ENCODE data around the gene NECAB2.

Gene NECAB2

DNA sequence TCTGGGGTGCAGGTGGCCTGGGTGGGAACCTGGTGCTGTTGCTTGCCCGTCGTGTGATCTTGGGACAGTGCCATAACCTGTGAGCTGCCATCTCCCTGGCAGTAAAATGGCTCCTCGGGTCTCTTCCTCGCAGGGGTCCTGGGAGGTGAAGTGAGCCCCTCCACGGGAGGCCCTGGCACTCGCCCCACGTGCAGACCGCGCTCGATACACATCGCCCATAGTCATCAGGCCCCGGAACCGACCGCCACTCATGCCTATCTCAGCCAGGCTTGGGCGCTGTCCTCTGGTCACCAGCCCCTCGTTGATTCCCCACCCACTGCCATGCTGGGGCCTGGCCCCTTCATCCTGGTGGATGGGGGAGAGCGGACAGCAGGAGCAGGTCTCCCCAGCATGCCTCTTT lies 36.5 kb upstream of the NECAB2 start:
- H3K4me1 ChIP-seq (ENCODE audit: control insufficient read depth, insufficient read depth, low read length) = no peaks in the 10 kb centered on the region
- no peak overlapping the region for H3K27ac ChIP-seq (ENCODE audit: low read depth, low read length)
- H3K9ac ChIP-seq (ENCODE audit: low read length) = no peak overlapping the region
- no peak overlapping the region for H3K4me3 ChIP-seq (ENCODE audit: low read length)
- H3K36me3 ChIP-seq (ENCODE audit: control insufficient read depth, insufficient read depth, low read length) = no peaks in the 10 kb centered on the region
- no peaks in the 10 kb centered on the region for H3K27me3 ChIP-seq (ENCODE audit: control insufficient read depth, insufficient read depth, low read length)

DNA sequence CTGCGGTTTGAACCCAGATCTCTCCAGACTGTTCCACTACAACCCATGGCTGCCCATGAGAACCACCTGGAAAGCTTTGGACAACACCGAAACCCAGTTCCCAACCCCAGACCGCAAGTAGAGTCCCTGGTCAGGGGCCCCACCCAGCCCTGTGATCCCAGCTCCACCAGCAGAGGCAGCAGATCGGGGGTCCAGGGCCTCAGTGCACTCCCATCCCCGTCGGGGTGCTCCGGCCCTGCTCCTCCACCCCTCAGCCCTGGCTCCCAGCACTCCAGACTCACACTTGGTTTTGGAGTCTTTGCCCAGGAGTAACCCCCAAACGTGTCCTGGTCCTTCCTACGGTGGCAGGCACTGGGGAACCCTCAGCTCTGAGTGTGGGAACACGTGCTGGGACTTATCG lies 35.7 kb upstream of the NECAB2 start:
- no peak overlapping the region for H3K27ac ChIP-seq (ENCODE audit: low read depth, low read length)

DNA sequence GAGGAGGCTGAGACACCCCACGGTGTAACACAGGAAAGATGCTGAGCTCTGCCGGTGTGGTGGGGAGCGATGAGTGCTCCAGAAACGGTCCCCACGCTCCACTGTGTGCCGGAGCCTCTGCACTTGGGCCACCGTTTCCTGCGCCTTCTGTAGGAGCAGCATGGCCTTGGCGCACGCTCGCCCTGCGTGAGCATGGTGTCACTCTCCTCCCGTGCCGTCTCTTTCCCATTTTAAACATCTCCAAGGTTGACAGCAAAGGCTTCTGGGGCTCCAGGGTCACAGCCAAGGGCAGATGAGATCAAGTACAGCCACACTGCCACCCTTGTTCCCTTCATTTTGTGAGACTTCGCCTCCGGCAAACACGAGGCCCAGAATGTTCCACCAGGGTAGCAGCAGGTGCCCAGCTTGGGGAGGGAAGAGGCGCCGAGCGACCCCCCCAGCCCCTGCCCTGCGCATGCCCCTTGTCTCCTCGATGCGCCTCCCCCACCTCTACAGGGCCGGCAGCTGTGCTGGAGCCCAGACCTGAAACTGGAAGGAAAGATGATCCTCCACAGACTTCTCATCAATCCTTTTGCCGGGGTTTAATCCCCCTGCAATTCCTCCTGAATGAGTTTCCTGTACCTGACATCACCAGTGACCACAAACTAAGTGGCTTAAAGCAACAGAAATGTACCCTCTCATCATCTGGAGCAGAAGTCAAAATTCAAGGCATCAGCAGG lies 34.9 kb upstream of the NECAB2 start:
- Histone ChIP-seq H3K27ac (ENCODE audit: low read depth, low read length) (no peak overlapping the region), H3K9ac (ENCODE audit: low read length) (no peak overlapping the region), H3K36me3 (ENCODE audit: control insufficient read depth, insufficient read depth, low read length) (no peaks in the 10 kb centered on the region)

More for the DNA sequence above, 35.7 kb upstream of the NECAB2 start:
- Histone ChIP-seq H3K4me1 (ENCODE audit: control insufficient read depth, insufficient read depth, low read length) (no peaks in the 10 kb centered on the region), H3K4me3 (ENCODE audit: low read length) (no peak overlapping the region), H3K9ac (ENCODE audit: low read length) (no peak overlapping the region), H3K36me3 (ENCODE audit: control insufficient read depth, insufficient read depth, low read length) (no peaks in the 10 kb centered on the region), H3K27me3 (ENCODE audit: control insufficient read depth, insufficient read depth, low read length) (no peaks in the 10 kb centered on the region)

DNA sequence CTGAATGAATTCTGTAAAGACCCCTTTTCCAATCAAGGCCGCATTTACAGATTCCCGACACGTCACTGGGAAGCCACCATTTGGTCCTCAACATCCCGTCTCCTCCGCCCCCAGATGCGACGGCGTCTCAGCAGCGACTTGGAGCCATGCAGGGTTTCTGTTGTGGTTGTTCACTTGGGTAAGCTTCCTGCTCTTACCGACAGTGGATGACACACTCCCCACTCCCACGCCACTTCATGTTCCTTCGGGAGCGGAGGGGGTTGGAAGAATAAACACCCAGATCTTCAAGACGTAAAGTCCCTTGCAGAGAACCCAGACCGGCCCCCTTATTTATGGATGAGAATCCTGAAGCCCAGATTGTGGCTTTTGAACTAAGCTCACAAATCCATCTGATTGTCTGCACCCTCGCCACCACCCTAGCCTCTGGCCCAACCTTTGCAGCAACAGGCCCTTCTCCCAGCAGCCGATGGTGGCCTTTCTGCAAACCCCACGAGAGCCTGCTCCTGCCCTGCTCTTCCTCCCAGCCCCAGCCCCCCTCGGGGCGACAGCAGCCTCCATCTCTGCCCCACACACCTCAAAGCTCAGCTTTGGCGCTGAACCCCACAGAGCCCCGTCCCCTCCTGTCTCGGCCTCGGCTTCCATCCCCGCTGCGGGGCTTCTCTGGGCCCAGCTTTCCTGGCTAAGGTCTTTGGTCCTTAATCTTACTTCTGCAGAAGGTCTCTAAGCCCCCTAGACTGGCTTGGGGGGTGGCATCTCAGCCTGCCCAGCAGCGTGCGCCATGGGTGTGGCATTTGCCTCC lies 34.0 kb upstream of the NECAB2 start:
- Histone ChIP-seq H3K27ac (ENCODE audit: low read depth, low read length) (no peak overlapping the region), H3K9ac (ENCODE audit: low read length) (no peak overlapping the region), H3K4me3 (ENCODE audit: low read length) (no peak overlapping the region), H3K27me3 (ENCODE audit: control insufficient read depth, insufficient read depth, low read length) (no peaks in the 10 kb centered on the region), H3K36me3 (ENCODE audit: control insufficient read depth, insufficient read depth, low read length) (no peaks in the 10 kb centered on the region), H3K4me1 (ENCODE audit: control insufficient read depth, insufficient read depth, low read length) (no peaks in the 10 kb centered on the region)

More for the DNA sequence above, 34.9 kb upstream of the NECAB2 start:
- no peaks in the 10 kb centered on the region for H3K4me1 ChIP-seq (ENCODE audit: control insufficient read depth, insufficient read depth, low read length)
- H3K4me3 ChIP-seq (ENCODE audit: low read length) = no peak overlapping the region
- no peaks in the 10 kb centered on the region for H3K27me3 ChIP-seq (ENCODE audit: control insufficient read depth, insufficient read depth, low read length)

DNA sequence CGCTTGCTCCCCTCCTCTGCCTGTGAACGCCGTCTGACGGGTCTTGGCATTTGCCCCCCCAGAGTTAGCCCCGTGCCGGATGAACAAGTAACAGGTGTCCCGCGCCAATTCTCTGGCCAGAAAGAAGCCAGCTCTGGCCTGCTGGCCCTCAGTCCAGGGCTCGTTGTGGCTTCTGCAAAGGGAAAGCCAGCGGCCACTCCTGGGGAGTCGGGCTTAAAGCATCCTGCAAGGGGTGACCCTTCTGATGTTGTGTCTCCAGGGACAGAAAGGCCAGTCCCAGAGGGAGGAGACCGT lies 33.4 kb upstream of the NECAB2 start:
- Histone ChIP-seq H3K36me3 (ENCODE audit: control insufficient read depth, insufficient read depth, low read length) (no peaks in the 10 kb centered on the region), H3K27ac (ENCODE audit: low read depth, low read length) (no peak overlapping the region), H3K4me3 (ENCODE audit: low read length) (no peak overlapping the region), H3K4me1 (ENCODE audit: control insufficient read depth, insufficient read depth, low read length) (no peaks in the 10 kb centered on the region), H3K9ac (ENCODE audit: low read length) (no peak overlapping the region), H3K27me3 (ENCODE audit: control insufficient read depth, insufficient read depth, low read length) (no peaks in the 10 kb centered on the region)

DNA sequence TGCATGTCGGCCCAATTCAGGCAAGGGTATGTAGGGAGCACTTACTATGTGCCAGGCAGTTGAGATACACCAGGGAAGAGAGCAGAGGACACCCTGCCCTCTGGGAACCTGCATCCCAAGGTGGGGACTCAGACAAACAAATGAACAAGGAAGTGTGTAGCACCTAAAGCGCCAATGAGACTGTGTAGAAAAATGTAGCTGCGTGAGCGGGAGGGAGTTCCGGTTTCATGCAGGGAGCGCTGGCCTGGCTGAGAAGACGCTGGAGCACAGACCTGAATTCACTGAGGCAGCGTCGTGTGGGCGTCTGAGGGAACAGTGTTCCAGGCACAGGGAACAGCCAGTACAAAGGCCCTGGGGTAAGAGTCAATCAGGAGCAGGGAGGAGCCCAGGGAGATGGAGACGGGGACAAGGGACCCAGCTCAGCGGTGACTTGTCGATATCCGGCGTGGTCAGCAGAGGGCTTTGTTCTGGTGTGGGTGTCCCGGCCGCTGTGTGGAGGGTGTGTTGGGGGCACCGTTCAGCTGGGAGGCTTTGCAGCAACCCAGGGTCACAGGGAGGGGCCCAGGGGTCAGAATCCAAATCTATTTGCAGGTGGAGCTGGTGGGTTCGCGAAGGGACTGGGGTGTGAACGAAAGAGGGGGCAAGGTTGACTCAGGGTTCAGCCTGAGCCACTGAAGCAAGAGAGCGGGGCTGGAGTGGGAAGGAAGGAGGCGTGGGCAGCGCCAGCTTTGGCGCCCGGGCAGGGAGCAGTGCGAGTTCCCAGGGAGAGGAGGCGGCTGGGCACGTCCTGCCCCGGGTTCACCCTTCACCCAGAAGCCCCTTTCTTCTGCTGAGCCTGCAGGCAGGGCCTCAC lies 32.8 kb upstream of the NECAB2 start:
- H3K27me3 ChIP-seq (ENCODE audit: control insufficient read depth, insufficient read depth, low read length) = no peaks in the 10 kb centered on the region
- no peak overlapping the region for H3K4me3 ChIP-seq (ENCODE audit: low read length)
- no peaks in the 10 kb centered on the region for H3K36me3 ChIP-seq (ENCODE audit: control insufficient read depth, insufficient read depth, low read length)
- H3K4me1 ChIP-seq (ENCODE audit: control insufficient read depth, insufficient read depth, low read length) = no peaks in the 10 kb centered on the region
- no peak overlapping the region for H3K27ac ChIP-seq (ENCODE audit: low read depth, low read length)
- H3K9ac ChIP-seq (ENCODE audit: low read length) = no peak overlapping the region

DNA sequence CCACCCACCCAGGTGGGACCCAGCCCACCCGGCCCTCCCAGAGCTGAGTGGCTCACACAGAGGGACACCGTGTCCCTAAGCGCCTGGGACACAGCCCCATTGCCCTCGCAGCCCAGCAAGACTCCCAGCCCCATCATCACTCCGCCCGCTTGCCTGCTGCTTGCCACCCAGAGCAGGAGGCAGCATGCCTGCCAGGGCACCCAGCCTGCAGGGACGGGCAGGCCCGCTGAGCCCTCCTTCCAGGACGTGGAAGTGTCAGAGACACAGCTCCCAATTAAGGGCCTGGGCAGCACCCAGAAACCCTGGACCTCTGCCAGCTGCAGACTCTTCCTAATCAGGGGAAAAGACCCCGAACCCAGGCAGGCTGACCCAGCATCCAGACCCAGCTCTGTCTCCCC lies 32.2 kb upstream of the NECAB2 start:
- Histone ChIP-seq H3K27me3 (ENCODE audit: control insufficient read depth, insufficient read depth, low read length) (no peaks in the 10 kb centered on the region), H3K36me3 (ENCODE audit: control insufficient read depth, insufficient read depth, low read length) (no peaks in the 10 kb centered on the region), H3K9ac (ENCODE audit: low read length) (no peak overlapping the region), H3K4me1 (ENCODE audit: control insufficient read depth, insufficient read depth, low read length) (no peaks in the 10 kb centered on the region), H3K27ac (ENCODE audit: low read depth, low read length) (no peak overlapping the region), H3K4me3 (ENCODE audit: low read length) (no peak overlapping the region)

DNA sequence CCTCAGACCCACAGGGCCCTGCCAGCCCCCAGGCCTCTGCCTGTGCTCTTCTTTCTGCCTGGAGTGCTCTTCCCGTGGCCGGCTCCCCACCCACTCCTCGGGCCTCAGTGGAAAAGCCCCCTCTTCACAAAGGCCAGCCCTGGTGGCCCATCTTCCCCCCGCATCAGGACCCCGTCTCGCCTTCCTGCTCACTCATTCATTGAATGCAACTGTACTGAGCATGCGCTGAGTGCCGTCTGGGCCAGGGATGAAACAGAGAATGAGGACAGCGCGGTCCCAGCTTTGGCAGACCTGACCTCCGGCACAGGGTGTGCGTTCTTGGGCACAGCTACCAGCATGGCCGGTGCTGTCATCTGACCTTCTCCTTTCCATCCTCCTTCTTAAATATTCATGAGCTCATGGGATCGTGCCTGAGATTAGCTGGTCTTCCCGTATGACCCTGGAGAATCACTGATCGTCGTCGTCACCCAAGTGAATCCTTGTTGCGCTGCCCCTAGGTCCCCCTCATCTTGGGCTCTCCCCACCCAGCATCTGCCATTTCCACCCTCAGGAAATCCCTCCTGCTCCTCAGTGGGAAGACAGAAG lies 31.4 kb upstream of the NECAB2 start:
- H3K36me3 ChIP-seq (ENCODE audit: control insufficient read depth, insufficient read depth, low read length) = no peaks in the 10 kb centered on the region
- H3K4me1 ChIP-seq (ENCODE audit: control insufficient read depth, insufficient read depth, low read length) = no peaks in the 10 kb centered on the region
- H3K9ac ChIP-seq (ENCODE audit: low read length) = no peak overlapping the region
- H3K4me3 ChIP-seq (ENCODE audit: low read length) = no peak overlapping the region
- H3K27me3 ChIP-seq (ENCODE audit: control insufficient read depth, insufficient read depth, low read length) = no peaks in the 10 kb centered on the region
- no peak overlapping the region for H3K27ac ChIP-seq (ENCODE audit: low read depth, low read length)

DNA sequence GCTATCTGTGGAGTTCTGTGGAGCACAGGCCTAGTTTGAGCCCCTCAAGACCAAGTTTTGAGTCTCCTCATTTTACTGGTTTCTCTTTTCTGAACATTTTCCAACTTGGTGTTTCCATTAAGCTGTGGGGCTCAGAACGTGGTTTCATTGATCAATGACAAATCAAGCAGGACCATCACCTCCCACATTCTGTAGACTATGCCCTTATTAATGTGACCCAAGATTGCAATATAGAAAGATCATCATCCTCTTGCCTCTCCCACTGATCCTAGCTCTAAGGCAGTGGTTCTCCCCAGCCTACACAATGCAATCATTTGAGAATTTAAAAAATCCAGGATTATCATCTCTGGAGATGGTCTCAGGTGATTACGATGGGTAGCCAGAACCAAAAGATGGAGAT lies 30.8 kb upstream of the NECAB2 start:
- Histone ChIP-seq H3K27me3 (ENCODE audit: control insufficient read depth, insufficient read depth, low read length) (no peaks in the 10 kb centered on the region), H3K36me3 (ENCODE audit: control insufficient read depth, insufficient read depth, low read length) (no peaks in the 10 kb centered on the region), H3K4me3 (ENCODE audit: low read length) (no peak overlapping the region), H3K4me1 (ENCODE audit: control insufficient read depth, insufficient read depth, low read length) (no peaks in the 10 kb centered on the region), H3K9ac (ENCODE audit: low read length) (no peak overlapping the region), H3K27ac (ENCODE audit: low read depth, low read length) (no peak overlapping the region)

DNA sequence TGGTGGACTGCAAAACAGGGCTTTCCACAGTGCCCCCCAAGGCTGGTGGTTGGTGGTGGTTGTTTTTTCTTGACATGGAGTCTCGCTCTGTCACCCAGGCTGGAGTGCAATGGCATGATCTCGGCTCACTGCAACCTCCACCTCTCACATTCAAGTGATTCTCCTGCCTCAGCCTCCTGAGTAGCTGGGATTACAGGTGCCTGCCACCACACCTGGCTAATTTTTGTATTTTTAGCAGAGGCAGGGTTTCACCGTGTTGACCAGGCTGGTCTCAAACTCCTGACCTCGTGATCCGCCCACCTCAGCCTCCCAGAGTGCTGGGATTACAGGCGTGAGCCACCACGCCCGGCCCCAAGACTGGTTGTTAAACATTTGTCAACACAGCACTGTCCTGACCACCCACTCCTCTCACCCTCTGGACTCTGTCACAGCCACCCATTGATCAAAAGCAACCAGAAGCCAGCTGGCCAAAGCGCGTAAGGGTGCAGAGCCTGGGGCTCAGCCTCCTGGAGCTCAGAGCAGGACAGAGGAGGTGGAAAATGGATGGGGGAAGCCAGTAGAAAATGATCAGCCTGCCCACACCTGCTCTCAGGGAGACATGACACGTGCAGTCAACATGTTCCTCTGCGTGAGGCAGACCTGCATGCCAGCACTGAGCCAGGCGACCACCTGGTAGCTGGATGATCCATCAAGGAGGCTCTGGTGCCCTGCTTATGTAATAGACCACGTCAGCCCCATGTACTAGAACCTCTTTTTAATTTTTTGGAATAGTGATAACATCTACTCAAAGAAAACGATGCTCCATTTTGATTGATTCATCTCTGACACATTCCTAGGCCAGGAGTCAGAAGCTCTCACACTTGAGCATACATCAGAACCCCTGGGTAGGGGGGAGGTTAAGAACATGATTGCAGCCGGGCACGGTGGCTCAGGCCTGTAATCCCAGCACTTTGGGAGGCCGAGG lies 29.8 kb upstream of the NECAB2 start:
- Histone ChIP-seq H3K27ac (ENCODE audit: low read depth, low read length) (no peak overlapping the region), H3K4me3 (ENCODE audit: low read length) (no peak overlapping the region), H3K9ac (ENCODE audit: low read length) (no peak overlapping the region), H3K36me3 (ENCODE audit: control insufficient read depth, insufficient read depth, low read length) (no peaks in the 10 kb centered on the region), H3K4me1 (ENCODE audit: control insufficient read depth, insufficient read depth, low read length) (no peaks in the 10 kb centered on the region), H3K27me3 (ENCODE audit: control insufficient read depth, insufficient read depth, low read length) (no peaks in the 10 kb centered on the region)

DNA sequence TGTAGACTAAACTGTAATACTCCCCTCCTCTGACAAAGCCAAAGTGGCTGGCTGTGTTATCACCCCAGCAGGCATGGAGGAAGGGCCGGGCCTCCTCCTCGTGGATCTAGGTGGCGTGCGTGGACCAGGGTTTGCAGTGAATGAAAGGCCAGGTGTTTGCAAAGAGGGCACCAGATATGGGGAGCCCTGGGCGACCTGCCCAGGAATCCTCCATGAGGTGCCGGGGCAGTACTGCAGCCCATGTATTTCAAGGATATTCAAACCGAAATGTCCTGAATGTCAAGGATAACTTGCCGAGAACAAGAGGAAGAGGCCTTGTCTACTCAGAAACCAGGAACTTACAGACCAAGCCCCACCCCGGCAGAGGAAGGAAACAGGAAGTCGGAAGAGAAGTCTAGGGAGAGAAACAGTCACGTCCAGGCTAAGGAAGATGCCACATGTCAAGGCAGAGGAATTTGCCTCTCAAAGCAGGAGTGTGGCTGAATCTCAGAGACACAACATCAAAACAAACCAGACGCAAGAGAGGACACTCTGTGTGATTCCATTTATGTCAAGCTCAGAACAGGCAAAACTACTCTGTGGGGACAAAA lies 28.7 kb upstream of the NECAB2 start:
- Histone ChIP-seq H3K36me3 (ENCODE audit: control insufficient read depth, insufficient read depth, low read length) (no peaks in the 10 kb centered on the region), H3K9ac (ENCODE audit: low read length) (no peak overlapping the region), H3K4me3 (ENCODE audit: low read length) (no peak overlapping the region), H3K4me1 (ENCODE audit: control insufficient read depth, insufficient read depth, low read length) (no peaks in the 10 kb centered on the region), H3K27ac (ENCODE audit: low read depth, low read length) (no peak overlapping the region), H3K27me3 (ENCODE audit: control insufficient read depth, insufficient read depth, low read length) (no peaks in the 10 kb centered on the region)

All from rectal smooth muscle tissue (tissue), 1 donor.